HG02852 (cell line): Measurements from ENCODE around the gene MGAT5.

Source experiments
- ATAC-seq: cut with Tn5 transposase; IDR thresholded peaks from one replicate; pipeline ENCODE4 v1.9.1; 2021; ENCODE audit warnings: mild to moderate bottlenecking, moderate library complexity; ENCODE audit not compliant: unreplicated experiment

MGAT5 gene

GRCh38 chr2:134359367-134360081 is 105.7 kb downstream of the MGAT5 start:
- ATAC-seq: no peak

GRCh38 chr2:134360745-134361487 is 107.0 kb downstream of the MGAT5 start:
- no peak for ATAC-seq

DNA sequence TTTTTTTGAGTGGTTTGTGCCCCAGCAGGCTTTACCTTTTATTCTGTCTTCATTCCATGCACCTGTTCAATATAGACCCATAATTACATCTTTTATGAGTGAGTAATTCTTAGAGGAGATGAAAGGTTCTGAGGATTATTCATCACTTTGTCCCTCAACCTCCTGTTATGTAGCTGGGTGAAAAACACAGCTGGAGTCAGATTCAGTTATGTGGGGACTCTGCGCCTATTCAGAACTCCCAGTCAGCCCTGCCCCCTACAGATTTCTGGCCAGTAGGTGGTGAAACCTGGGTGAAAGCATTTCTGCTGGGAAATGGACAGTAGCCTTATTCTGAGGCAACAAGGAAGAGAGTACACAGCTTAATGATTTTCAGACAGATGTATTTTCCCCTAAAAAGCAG is 107.8 kb downstream of the MGAT5 start:
- ATAC-seq: no peak

DNA sequence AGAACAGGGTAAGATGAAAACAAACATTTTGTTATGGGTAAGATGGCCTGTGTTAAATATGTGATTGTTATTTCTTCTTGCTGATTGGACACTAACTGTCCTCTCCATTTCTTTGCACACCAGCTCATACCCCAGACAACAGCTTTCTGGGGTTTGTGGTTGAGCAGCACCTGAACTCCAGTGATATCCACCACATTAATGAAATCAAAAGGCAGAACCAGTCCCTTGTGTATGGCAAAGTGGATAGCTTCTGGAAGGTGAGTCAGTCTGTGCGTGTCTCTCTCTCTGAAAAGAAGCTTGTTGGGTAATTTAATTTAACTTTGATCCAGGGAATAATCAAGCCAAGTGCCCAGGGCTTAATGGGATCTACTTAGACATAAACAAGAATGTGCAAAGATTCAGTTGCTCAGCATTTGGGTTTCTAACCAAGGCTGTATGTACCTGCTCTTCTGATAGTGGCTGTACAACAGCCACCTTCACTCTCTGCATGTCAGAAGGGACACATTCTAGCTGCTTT is 108.3 kb downstream of the MGAT5 start:
- no peak for ATAC-seq

DNA sequence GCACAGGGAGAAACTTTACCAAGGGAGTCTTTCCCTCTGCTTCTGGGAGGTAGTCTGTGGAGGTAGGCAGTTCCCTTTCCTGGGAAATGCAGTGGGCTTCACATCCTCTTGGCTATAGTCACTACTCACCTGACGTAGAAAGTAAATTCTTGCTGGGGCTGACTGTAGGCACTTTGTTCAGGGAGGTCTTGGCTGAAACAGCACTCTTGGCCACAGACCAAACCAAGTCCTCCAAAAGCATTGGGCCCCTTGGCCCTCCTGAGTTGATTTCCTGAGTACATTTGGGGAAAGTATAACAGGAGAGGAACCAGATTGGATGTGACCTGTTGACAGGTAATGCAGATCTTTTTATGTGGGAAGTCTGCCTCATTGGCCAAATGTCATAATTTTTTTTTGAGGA is 108.9 kb downstream of the MGAT5 start:
- ATAC-seq: no peak

DNA sequence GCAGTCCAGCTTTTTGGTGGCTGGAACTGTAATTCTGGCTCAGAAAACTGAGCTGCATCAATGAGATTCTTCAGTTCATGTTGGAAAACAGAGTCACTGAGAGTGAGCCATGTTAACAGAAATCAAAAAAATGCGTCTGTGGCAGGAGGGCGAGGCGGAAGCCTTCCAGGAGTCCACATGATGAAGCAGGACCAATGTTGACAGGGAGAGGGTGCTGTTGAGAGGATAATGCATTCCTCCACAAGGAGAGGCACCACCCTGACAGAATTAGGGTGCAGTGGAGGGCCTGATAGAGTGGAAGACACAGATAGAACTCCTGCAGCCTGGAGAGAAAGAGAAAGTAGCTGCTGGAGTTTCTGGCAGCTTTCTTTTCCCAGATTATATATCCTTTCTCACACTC is 111.5 kb downstream of the MGAT5 start:
- no peak for ATAC-seq

DNA sequence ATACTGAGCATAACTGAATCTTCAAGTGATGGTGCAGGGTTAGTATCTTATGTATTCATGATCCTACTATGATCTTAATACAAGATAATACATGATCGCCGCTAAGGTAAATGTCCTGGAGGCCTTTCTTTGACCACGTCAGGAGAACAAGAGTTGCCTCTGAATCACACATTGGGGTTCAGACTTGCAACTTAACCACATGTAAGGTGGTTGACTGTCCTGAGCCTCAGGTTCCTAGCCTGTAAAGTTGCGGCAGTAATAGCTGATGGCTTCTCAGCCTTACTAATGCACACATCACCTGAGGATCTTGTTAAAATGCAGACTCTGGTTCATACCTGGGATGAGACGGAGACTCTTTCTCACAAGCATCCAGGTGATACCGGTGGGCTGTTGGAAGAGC is 112.5 kb downstream of the MGAT5 start:
- no peak for ATAC-seq

DNA sequence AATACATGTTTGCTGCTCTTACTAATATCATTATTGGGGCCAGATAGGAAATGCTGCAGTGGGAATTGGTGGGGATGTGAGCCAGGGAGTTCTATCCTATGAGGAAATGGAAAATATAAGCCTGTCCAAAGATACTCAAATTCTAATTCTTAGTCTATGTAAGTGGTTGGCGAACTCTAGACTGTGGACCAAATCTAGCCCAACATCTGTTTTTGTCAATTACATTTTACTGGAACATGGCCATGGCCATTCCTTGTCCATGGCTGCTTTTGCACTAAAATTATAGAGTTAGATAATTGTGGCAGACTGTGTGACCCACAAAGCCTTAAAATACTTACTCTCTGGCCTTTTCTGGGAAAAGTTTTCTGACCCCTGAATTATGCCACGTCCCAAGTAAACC is 113.3 kb downstream of the MGAT5 start:
- ATAC-seq: no peak

GRCh38 chr2:134368009-134368817 is 114.3 kb downstream of the MGAT5 start:
- ATAC-seq: no peak

DNA sequence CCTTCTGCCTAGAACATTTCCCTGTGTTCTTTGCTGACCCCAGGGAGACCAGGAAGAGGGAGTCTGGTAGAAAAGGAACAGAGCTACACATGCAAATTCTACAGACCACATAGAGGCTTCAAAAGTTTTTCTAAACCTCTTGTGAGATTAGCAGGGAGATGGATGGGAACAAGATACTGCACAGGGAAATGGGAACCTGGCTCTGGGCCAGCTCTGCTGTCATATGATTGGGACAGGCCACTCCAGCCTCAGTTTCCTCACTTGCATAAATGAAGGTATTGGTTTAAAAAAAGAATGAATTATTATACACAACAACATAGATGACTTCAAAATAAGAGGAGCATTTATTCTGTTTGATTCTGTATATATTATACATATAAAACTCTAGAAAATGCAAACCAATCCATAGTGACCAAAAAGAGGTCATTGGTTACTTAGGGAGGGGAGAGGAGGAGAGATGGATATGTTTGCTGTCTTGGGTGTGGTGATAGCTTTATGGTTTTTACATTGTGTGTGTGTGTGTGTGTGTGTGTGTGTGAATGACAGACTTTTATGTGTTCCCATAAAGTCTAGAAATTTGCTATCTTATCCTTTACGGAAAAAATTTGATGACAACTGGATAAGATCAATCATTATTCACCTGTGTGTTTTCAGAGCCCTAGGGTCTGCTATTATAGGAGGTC is 115.5 kb downstream of the MGAT5 start:
- ATAC-seq: no peak

GRCh38 chr2:134370655-134371445 is 117.0 kb downstream of the MGAT5 start:
- no peak for ATAC-seq

- no peak for ATAC-seq
Measured at GRCh38 chr2:134372141-134372540, 118.3 kb downstream of the MGAT5 start.

DNA sequence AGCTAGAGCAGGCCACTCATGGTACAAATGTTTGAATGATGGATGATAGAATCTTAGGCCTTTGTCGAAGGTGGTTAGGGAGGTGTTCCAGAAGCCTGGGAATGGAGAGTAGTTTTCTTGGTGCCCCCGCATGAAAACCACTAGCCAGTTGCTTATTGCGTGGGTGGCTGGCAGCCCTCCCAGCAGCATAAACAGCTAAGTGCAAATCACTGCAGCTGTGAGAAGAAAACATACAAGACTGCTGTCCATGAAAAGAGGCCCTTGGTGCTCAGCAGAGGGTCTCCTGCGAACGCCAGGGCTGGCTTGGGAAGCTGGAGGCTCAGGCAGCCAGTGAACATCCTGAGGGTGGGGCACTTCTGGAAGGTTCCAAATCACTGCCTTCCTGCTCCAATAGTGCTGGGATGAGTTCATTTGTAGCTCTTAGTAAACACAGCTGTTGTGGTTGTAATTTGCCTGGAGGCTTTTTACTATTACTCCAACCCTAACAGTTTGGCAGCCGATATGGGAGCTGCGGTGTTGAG is 118.8 kb downstream of the MGAT5 start:
- ATAC-seq: no peak

- ATAC-seq: no peak
Measured at GRCh38 chr2:134375935-134376334, 122.1 kb downstream of the MGAT5 start.

DNA sequence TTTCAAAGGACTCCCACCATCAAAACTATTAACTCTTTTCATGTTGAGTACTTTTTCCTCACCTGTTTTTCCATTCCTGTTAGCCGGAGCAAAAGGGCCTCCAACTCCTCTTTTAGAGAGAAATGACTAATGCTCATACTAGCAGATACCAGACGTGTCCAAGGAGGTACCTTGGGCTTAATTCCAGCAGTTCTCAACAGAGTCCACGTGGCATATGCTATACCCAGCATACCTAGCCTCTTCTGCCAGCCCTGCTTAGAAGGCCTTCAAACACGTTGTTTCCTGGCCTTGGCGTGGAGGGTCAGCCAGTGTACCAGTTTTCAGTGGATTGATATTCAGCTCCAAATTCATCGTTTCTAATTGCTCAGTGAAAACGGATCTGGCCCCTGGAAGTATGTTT is 123.9 kb downstream of the MGAT5 start:
- no peak for ATAC-seq

DNA sequence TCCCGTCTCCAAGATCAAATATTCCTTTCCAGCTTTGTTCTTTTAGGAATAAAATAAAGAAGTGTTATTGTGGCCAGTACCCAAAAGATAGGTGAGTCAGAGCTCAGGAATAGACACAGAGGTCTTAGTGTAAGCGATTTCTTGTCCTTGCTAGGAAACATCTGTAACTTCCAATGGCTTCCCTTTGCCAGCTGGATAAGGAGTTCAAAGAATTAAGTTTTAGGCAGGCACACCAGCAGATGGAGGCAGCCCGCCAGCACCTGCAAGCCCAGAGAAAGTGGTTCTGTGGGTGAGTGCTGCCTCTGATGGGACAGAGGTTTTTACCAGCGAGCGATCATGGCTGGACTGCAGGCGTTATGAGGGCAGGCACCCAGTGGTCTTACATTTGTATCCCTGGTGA is 125.4 kb downstream of the MGAT5 start:
- ATAC-seq: no peak

- no peak for ATAC-seq
Measured at GRCh38 chr2:134379722-134380121, 125.8 kb downstream of the MGAT5 start.

DNA sequence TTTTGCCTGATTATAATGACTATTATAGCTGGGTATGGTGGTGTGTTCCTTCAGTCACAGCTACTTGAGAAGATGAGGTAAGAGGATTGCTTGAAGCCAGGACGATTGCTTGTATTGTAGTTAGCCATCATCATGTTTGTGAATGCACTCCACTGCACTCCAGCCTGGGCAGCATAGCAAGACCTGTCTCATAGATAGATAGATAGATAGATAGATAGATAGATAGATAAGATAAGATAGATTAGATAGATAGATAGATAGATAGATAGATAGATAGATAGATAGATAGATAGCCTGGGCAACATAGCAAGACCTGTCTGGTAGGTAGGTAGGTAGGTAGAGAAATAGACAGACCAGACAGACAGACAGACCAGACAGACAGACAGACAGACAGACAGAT is 127.3 kb downstream of the MGAT5 start:
- ATAC-seq: no peak

- no peak for ATAC-seq
Measured at GRCh38 chr2:134384131-134384530, 130.3 kb downstream of the MGAT5 start.

- ATAC-seq: no peak
Measured at GRCh38 chr2:134385195-134385594, 131.3 kb downstream of the MGAT5 start.
